ENCODE measurements around the gene ATP6V0A4. TPM values are rescaled to one million over a fixed set of nuclear protein-coding genes. Genes with fewer than 3 reads are reported as not detected.

ATP6V0A4 gene
- total RNA-seq, 1 donor from 2014 or later = not detected

DNA sequence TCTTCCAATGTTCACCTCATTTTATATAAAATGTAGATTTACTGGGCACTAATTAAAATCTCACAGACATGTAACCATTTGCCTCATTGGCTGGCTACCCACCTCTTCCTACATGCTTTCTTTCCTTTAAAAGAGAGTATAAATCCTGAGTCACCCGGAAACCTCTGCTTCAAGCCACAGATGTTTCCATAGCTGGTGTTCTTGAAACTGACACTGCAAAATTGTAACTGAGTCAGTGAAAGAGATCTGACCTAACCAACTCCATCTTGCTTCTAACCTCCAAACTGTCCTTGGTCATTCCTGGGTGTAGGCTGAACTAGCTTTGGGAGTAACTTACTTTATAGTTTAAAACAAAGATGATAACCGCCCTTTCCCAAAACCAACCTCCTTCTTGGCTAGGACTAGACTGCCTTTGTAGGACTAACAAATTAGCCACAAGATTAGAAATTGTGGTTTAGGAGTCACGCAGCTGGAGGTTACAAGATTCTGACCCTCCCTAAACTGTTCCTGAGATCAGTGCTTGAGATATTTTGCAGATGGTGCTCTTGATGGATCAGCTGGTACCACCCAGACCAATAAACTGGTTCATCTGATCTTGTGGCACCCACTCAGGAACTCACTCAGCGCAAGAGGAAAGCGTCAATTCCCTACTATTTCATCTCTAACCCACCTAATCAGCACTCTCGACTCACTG is 130.3 kb downstream of the ATP6V0A4 start:
- peaks cover 6% of the 10 kb centered on the region for H3K4me1 Mint-ChIP-seq
- intact Hi-C loops (cut with micrococcal nuclease) = no loop called here
- no peak overlapping the region for H3K27ac Mint-ChIP-seq
- H3K9me3 Mint-ChIP-seq = peaks cover 4% of the 10 kb centered on the region
- no peak overlapping the region for H3K4me3 Mint-ChIP-seq
- TF ChIP-seq, protein P1, sequence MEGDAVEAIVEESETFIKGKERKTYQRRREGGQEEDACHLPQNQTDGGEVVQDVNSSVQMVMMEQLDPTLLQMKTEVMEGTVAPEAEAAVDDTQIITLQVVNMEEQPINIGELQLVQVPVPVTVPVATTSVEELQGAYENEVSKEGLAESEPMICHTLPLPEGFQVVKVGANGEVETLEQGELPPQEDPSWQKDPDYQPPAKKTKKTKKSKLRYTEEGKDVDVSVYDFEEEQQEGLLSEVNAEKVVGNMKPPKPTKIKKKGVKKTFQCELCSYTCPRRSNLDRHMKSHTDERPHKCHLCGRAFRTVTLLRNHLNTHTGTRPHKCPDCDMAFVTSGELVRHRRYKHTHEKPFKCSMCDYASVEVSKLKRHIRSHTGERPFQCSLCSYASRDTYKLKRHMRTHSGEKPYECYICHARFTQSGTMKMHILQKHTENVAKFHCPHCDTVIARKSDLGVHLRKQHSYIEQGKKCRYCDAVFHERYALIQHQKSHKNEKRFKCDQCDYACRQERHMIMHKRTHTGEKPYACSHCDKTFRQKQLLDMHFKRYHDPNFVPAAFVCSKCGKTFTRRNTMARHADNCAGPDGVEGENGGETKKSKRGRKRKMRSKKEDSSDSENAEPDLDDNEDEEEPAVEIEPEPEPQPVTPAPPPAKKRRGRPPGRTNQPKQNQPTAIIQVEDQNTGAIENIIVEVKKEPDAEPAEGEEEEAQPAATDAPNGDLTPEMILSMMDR (IDR thresholded peaks at IDR 0.05) = no peak
- H3K36me3 Mint-ChIP-seq (ENCODE audit: low read depth) = no peaks in the 10 kb centered on the region
- POLR2A ChIA-PET = no interaction called here
- ATAC-seq (ENCODE audit: low read depth) = no peak
- H3K27me3 Mint-ChIP-seq = peaks cover 32% of the 10 kb centered on the region
- CTCF ChIA-PET = no interaction called here
- no peak for DNase-seq

DNA sequence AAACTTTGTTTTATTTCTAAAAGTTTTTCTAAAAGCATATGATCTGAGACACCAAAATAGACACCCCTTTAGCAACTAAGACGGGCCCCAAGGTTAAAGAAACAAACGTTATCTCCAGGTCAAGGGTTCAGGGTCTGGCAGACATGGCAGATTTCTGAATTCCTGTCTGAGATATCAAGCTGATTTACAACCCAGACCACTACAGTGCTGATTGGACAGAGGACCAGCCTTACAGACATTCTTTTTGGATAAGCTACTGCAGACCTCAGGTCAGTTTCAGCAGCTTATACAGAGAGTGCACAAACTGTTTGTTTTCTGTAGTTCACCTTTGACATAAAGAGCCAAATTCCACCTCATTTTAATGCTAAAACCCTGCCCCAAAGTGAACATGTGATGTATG is 131.6 kb downstream of the ATP6V0A4 start:
- Mint-ChIP-seq H3K36me3 (ENCODE audit: low read depth) (no peaks in the 10 kb centered on the region), H3K27ac (no peak overlapping the region), H3K4me1 (peaks cover 6% of the 10 kb centered on the region), H3K9me3 (peaks cover 3% of the 10 kb centered on the region), H3K27me3 (peaks cover 28% of the 10 kb centered on the region), H3K4me3 (no peak overlapping the region)
- DNase-seq = no peak
- ATAC-seq (ENCODE audit: low read depth) = no peak
- ChIA-PET CTCF (no interaction called here), POLR2A (no interaction called here)
- intact Hi-C loops (cut with micrococcal nuclease) = no loop called here
- TF ChIP-seq, protein P1 (IDR thresholded peaks at IDR 0.05) = no peak

- ChIA-PET POLR2A (no interaction called here), CTCF (no interaction called here)
- Mint-ChIP-seq H3K9me3 (peaks cover 3% of the 10 kb centered on the region), H3K4me3 (no peak overlapping the region), H3K36me3 (ENCODE audit: low read depth) (no peaks in the 10 kb centered on the region), H3K4me1 (peaks cover 6% of the 10 kb centered on the region), H3K27me3 (peaks cover 28% of the 10 kb centered on the region), H3K27ac (no peak overlapping the region)
- no peak for ATAC-seq (ENCODE audit: low read depth)
- TF ChIP-seq, protein P1 (IDR thresholded peaks at IDR 0.05) = no peak
- no peak for DNase-seq
- intact Hi-C loops (cut with micrococcal nuclease) = no loop called here
These were observed 132.3 kb downstream of the ATP6V0A4 start for GRCh38 chr7:138665669-138666140.

GRCh38 chr7:138665249-138665648 is 132.7 kb downstream of the ATP6V0A4 start:
- intact Hi-C loops (cut with micrococcal nuclease) = no loop called here
- Mint-ChIP-seq H3K4me1 (peaks cover 6% of the 10 kb centered on the region), H3K9me3 (peaks cover 3% of the 10 kb centered on the region), H3K36me3 (ENCODE audit: low read depth) (no peaks in the 10 kb centered on the region), H3K27me3 (peaks cover 26% of the 10 kb centered on the region), H3K27ac (no peak overlapping the region), H3K4me3 (no peak overlapping the region)
- no peak for ATAC-seq (ENCODE audit: low read depth)
- TF ChIP-seq, protein P1 (IDR thresholded peaks at IDR 0.05) = no peak
- ChIA-PET CTCF (no interaction called here), POLR2A (no interaction called here)
- DNase-seq = no peak

- Mint-ChIP-seq H3K27ac (no peak overlapping the region), H3K4me1 (peaks cover 6% of the 10 kb centered on the region), H3K36me3 (ENCODE audit: low read depth) (no peaks in the 10 kb centered on the region), H3K9me3 (peaks cover 3% of the 10 kb centered on the region), H3K27me3 (peaks cover 25% of the 10 kb centered on the region), H3K4me3 (no peak overlapping the region)
- DNase-seq (no peak), ATAC-seq (ENCODE audit: low read depth) (no peak)
- ChIA-PET CTCF (no interaction called here), POLR2A (no interaction called here)
- TF ChIP-seq, protein P1 (IDR thresholded peaks at IDR 0.05) = no peak
- intact Hi-C loops (cut with micrococcal nuclease) = no loop called here
These were observed 134.0 kb downstream of the ATP6V0A4 start for GRCh38 chr7:138663725-138664710.
